Eye (tissue), 1 donor: ENCODE results near the gene CERS6.

Source experiments
- DNase-seq: peaks from one replicate; pipeline ENCODE4 v3.0.0-alpha.2; 2015

CERS6 gene

GRCh38 chr2:168814939-168815907 is 359.2 kb downstream of the CERS6 start:
- DNase-seq: no peak

- no peak for DNase-seq
Observed at GRCh38 chr2:168816369-168816768, 360.3 kb downstream of the CERS6 start.

- DNase-seq: peak; percentile 58
Observed at GRCh38 chr2:168819050-168819715, 363.1 kb downstream of the CERS6 start.

GRCh38 chr2:168819829-168820489 is 363.9 kb downstream of the CERS6 start:
- no peak for DNase-seq

- no peak for DNase-seq
Observed at GRCh38 chr2:168821577-168821976, 365.5 kb downstream of the CERS6 start.

- no peak for DNase-seq
Observed at GRCh38 chr2:168821992-168822391, 365.9 kb downstream of the CERS6 start.
